A549 (cell line): ENCODE results near the gene OPRD1.

Experiments
- CHD2 ChIP-seq: fragments of 150-350 bp; IDR thresholded peaks from 2 replicates; pipeline ENCODE4 v1.6.1; 2014; ENCODE audit warnings: low read length; ENCODE audit not compliant: partially characterized antibody
- EHMT2 ChIP-seq: fragments of 200-600 bp; sonication (generic); IDR thresholded peaks from 2 replicates; pipeline ENCODE4 v1.6.1; 2016; ENCODE audit warnings: antibody characterized with exemption, low read depth, mild to moderate bottlenecking, moderate library complexity
- EP300 ChIP-seq, 2 experiments: fragments of >200 bp; sonication (Bioruptor Twin); formaldehyde crosslinking; IDR thresholded peaks; 2 replicates in 1 of 2; 3 replicates in 1 of 2; pipeline ENCODE4 v1.6.1; 2016 to 2017
- HDAC2 ChIP-seq: fragments of 200-600 bp; sonication (generic); IDR thresholded peaks from 2 replicates; pipeline ENCODE4 v1.6.1; 2016
- MYC ChIP-seq: IDR thresholded peaks from 2 replicates; pipeline ENCODE4 v1.6.1; 2012; ENCODE audit warnings: mild to moderate bottlenecking, inconsistent platforms, low read length, improper control_type of control experiment, borderline replicate concordance
- NFE2L2 ChIP-seq: fragments of 150-350 bp; conservative IDR thresholded peaks from 2 replicates; pipeline ENCODE4 v1.6.1; 2014; ENCODE audit warnings: low read length
- NPAS2 ChIP-seq: fragments of 250-450 bp; sonication (Bioruptor Pico); IDR thresholded peaks from 2 replicates; pipeline ENCODE4 v1.8.0; 2022; ENCODE audit warnings: mild to moderate bottlenecking, moderate library complexity, borderline replicate concordance
- POLR2A ChIP-seq: IDR thresholded peaks from 2 replicates; pipeline ENCODE4 v1.6.1; 2012; ENCODE audit warnings: mild to moderate bottlenecking, low read length
- RCOR1 ChIP-seq: fragments of 150-350 bp; IDR thresholded peaks from 2 replicates; pipeline ENCODE4 v1.6.1; 2014; ENCODE audit warnings: antibody characterized with exemption, low read length, low read depth
- REST ChIP-seq: fragments of 200-600 bp; sonication (generic); IDR thresholded peaks from 2 replicates; pipeline ENCODE4 v1.6.1; 2016; ENCODE audit warnings: antibody characterized with exemption, mild to moderate bottlenecking, moderate library complexity
- RFX5 ChIP-seq: fragments of 450-650 bp; IDR thresholded peaks from 2 replicates; pipeline ENCODE4 v1.7.1; 2014; ENCODE audit warnings: antibody characterized with exemption, mild to moderate bottlenecking, moderate library complexity
- SMC3 ChIP-seq: fragments of >200 bp; sonication (Bioruptor Twin); formaldehyde crosslinking; IDR thresholded peaks from 3 replicates; pipeline ENCODE4 v1.6.1; 2018; ENCODE audit warnings: inconsistent platforms
- TF ChIP-seq, protein P1 (sequence below): fragments of >200 bp; sonication (Bioruptor Twin); formaldehyde crosslinking; IDR thresholded peaks from 3 replicates; pipeline ENCODE4 v1.5.1; 2016
- TF ChIP-seq, protein P2 (sequence below): fragments of >200 bp; sonication (Bioruptor Twin); formaldehyde crosslinking; IDR thresholded peaks from 2 replicates; pipeline ENCODE4 v1.6.1; 2016

GRCh38 chr1:28804071-28804470 lies 7.9 kb upstream of the OPRD1 start:
- no peak for TF ChIP-seq CHD2
- TF ChIP-seq POLR2A = no peak
- no peak for TF ChIP-seq SMC3
- no peak for TF ChIP-seq RFX5
- TF ChIP-seq NFE2L2 = no peak
- TF ChIP-seq, protein P1, sequence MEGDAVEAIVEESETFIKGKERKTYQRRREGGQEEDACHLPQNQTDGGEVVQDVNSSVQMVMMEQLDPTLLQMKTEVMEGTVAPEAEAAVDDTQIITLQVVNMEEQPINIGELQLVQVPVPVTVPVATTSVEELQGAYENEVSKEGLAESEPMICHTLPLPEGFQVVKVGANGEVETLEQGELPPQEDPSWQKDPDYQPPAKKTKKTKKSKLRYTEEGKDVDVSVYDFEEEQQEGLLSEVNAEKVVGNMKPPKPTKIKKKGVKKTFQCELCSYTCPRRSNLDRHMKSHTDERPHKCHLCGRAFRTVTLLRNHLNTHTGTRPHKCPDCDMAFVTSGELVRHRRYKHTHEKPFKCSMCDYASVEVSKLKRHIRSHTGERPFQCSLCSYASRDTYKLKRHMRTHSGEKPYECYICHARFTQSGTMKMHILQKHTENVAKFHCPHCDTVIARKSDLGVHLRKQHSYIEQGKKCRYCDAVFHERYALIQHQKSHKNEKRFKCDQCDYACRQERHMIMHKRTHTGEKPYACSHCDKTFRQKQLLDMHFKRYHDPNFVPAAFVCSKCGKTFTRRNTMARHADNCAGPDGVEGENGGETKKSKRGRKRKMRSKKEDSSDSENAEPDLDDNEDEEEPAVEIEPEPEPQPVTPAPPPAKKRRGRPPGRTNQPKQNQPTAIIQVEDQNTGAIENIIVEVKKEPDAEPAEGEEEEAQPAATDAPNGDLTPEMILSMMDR = no peak
- TF ChIP-seq HDAC2 = no peak
- no peak for TF ChIP-seq EP300 (IDR thresholded peaks at IDR 0.05)
- no peak for TF ChIP-seq MYC
- TF ChIP-seq NPAS2 = no peak
- no peak for TF ChIP-seq REST
- TF ChIP-seq, protein P2, sequence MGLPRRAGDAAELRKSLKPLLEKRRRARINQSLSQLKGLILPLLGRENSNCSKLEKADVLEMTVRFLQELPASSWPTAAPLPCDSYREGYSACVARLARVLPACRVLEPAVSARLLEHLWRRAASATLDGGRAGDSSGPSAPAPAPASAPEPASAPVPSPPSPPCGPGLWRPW = no peak
- no peak for TF ChIP-seq RCOR1
- no peak for TF ChIP-seq EHMT2
